ENCODE measurements around the gene ZNF512B. TPM values are rescaled to one million over a fixed set of nuclear protein-coding genes. Genes with fewer than 3 reads are reported as not detected.

The ZNF512B gene
- total and polyA plus RNA-seq, 2 experiments from 2014 or later: 6.1 to 28.8 TPM

GRCh38 chr20:63959699-63960075, 10.0 kb downstream of the ZNF512B start (continued):
- TF ChIP-seq ZNF462 (CRISPR knock-in tag; IDR thresholded peaks at IDR 0.05) (no peak), EZH2 (IDR thresholded peaks at IDR 0.05; ENCODE audit: low read depth, unreplicated experiment) (no peak), POLR2AphosphoS5 (IDR thresholded peaks at IDR 0.05; ENCODE audit: low read depth) (no peak)

GRCh38 chr20:63958964-63959698, 10.6 kb downstream of the ZNF512B start:
- peaks cover 17% of the 10 kb centered on the region for H3K79me2 ChIP-seq (replicated peaks; ENCODE audit: insufficient read depth)
- H2AFZ ChIP-seq: no peak overlapping the region
- H3K36me3 ChIP-seq (ENCODE audit: insufficient read depth): no peaks in the 10 kb centered on the region
- no peaks in the 10 kb centered on the region for H3K27me3 ChIP-seq (ENCODE audit: insufficient read depth)
- H3F3A ChIP-seq (replicated peaks; ENCODE audit: low read depth): 0 out of 2 replicates have a peak, but pooled peaks cover 11% of the 10 kb centered on the region
- no peak for DNase-seq (ENCODE audit: low spot score)
- no peaks in the 10 kb centered on the region for H3K9me3 Mint-ChIP-seq
- 0 out of 2 replicates have a peak overlapping the region, but pooled peaks have one; percentile 20 for H3K4me3 ChIP-seq
- H3K36me3 Mint-ChIP-seq (ENCODE audit: low read depth): peaks cover 29% of the 10 kb centered on the region; the same call in 2 of the 3 replicates
- peaks cover 10% of the 10 kb centered on the region for H3K27me3 Mint-ChIP-seq (ENCODE audit: insufficient read depth, low read depth, poor library complexity)
- peak; percentile 0; the same call in 1 of the 3 replicates for ATAC-seq
- peak overlapping the region; percentile 63; the same call in 1 of the 2 replicates for H3K27ac ChIP-seq (ENCODE audit: low read depth)
- H3K9me2 ChIP-seq (ENCODE audit: insufficient read depth): no peaks in the 10 kb centered on the region
- H3K4me2 ChIP-seq: peak overlapping the region; percentile 62
- H4K20me1 ChIP-seq (replicated peaks; ENCODE audit: insufficient read depth): peaks cover 12% of the 10 kb centered on the region
- H3K4me1 ChIP-seq (ENCODE audit: insufficient read depth): peaks cover 18% of the 10 kb centered on the region
- peaks cover 28% of the 10 kb centered on the region for H3K4me1 Mint-ChIP-seq
- H3K4me3 Mint-ChIP-seq: peak overlapping the region; percentile 32; the same call in 1 of the 3 replicates
- H3K27ac Mint-ChIP-seq: no peak overlapping the region
- no peak for TF ChIP-seq ETS1 (IDR thresholded peaks at IDR 0.05)
- no peak for TF ChIP-seq REST (IDR thresholded peaks at IDR 0.05; ENCODE audit: unreplicated experiment)
- no peak for TF ChIP-seq ZNF114 (CRISPR knock-in tag; IDR thresholded peaks at IDR 0.05)
- TF ChIP-seq JUNB (IDR thresholded peaks at IDR 0.05; ENCODE audit: unreplicated experiment): no peak
